ENCODE measurements around the gene DRD3.

Gene DRD3

GRCh38 chr3:114083112-114083511 is 95.7 kb downstream of the DRD3 start:
- no peak for TF ChIP-seq CTCF (conservative IDR thresholded peaks at IDR 0.05; ENCODE audit: low read depth, low read length)
- H3K4me3 ChIP-seq (ENCODE audit: low read depth, low read length): no peak overlapping the region
- DNase-seq (ENCODE audit: low read depth): no peak

- peak; percentile 35 for DNase-seq (ENCODE audit: low read depth)
- H3K4me3 ChIP-seq (ENCODE audit: low read depth, low read length): no peak overlapping the region
- no peak for TF ChIP-seq CTCF (conservative IDR thresholded peaks at IDR 0.05; ENCODE audit: low read depth, low read length)
Measured at GRCh38 chr3:114081037-114081436, 97.8 kb downstream of the DRD3 start.

GRCh38 chr3:114080201-114080600 is 98.7 kb downstream of the DRD3 start:
- no peak for TF ChIP-seq CTCF (conservative IDR thresholded peaks at IDR 0.05; ENCODE audit: low read depth, low read length)
- DNase-seq (ENCODE audit: low read depth): no peak
- no peak overlapping the region for H3K4me3 ChIP-seq (ENCODE audit: low read depth, low read length)

- DNase-seq (ENCODE audit: low read depth): peak; percentile 59
- peak overlapping the region; percentile 33 for H3K4me3 ChIP-seq (ENCODE audit: low read depth, low read length)
- no peak for TF ChIP-seq CTCF (conservative IDR thresholded peaks at IDR 0.05; ENCODE audit: low read depth, low read length)
Measured at GRCh38 chr3:114079761-114080160, 99.1 kb downstream of the DRD3 start.

GRCh38 chr3:114078126-114078525 is 100.7 kb downstream of the DRD3 start:
- H3K4me3 ChIP-seq (ENCODE audit: low read depth, low read length): no peak overlapping the region
- DNase-seq (ENCODE audit: low read depth): peak; percentile 9
- TF ChIP-seq CTCF (conservative IDR thresholded peaks at IDR 0.05; ENCODE audit: low read depth, low read length): no peak

Data from choroid plexus epithelial cell (primary cell).